NB4 (cell line): Measurements from ENCODE around the gene HCN3.
"Not testable (repeated sequence)": the region's sequence is repeated elsewhere in the genome, so short reads cannot be mapped to it uniquely, and the experiment has no call there.

ENCODE experiments used
- POLR2A ChIP-seq: IDR thresholded peaks from 2 replicates; pipeline ENCODE4 v1.6.1; 2011; ENCODE audit warnings: mild to moderate bottlenecking; ENCODE audit not compliant: insufficient read length; ENCODE audit errors: extremely low read depth
- TF ChIP-seq, protein P1 (sequence below): IDR thresholded peaks from one replicate; pipeline ENCODE4 v1.5.1; 2012; ENCODE audit warnings: low read depth, low read length
- TF ChIP-seq, protein P2 (sequence below): IDR thresholded peaks from 2 replicates; pipeline ENCODE4 v1.6.1; 2011; ENCODE audit warnings: low read depth, low read length

DNA sequence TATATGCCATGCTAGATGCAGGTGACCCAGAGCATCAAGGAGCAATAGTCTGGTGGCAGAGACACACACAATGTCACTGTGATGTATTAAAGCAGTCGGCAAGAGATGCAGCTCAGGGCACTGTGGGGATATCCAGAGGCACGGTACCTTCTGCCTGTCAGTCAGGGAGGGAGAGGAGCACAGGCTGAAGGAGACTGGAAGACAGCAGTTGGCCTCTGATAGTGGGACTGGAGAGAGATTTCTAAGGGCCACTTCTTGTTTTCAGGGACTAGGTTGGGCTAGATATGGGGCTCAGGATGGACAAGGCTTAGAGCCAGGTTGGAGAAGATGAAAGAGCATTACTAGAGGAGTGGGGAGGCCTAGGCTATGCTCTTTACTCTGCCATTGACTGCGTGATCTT is 46.0 kb upstream of the HCN3 start:
- TF ChIP-seq, protein P1, sequence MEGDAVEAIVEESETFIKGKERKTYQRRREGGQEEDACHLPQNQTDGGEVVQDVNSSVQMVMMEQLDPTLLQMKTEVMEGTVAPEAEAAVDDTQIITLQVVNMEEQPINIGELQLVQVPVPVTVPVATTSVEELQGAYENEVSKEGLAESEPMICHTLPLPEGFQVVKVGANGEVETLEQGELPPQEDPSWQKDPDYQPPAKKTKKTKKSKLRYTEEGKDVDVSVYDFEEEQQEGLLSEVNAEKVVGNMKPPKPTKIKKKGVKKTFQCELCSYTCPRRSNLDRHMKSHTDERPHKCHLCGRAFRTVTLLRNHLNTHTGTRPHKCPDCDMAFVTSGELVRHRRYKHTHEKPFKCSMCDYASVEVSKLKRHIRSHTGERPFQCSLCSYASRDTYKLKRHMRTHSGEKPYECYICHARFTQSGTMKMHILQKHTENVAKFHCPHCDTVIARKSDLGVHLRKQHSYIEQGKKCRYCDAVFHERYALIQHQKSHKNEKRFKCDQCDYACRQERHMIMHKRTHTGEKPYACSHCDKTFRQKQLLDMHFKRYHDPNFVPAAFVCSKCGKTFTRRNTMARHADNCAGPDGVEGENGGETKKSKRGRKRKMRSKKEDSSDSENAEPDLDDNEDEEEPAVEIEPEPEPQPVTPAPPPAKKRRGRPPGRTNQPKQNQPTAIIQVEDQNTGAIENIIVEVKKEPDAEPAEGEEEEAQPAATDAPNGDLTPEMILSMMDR, result not testable (repeated sequence)
- not testable (repeated sequence) for TF ChIP-seq POLR2A
- TF ChIP-seq, protein P2, sequence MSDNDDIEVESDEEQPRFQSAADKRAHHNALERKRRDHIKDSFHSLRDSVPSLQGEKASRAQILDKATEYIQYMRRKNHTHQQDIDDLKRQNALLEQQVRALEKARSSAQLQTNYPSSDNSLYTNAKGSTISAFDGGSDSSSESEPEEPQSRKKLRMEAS, result not testable (repeated sequence)
